ENCODE measurements around the gene LIPC.

GRCh38 chr15:58392141-58392540, 39.6 kb upstream of the LIPC start:
- TF ChIP-seq ELK1 (CRISPR knock-in tag; IDR thresholded peaks at IDR 0.05) (no peak), ZKSCAN1 (IDR thresholded peaks at IDR 0.05; ENCODE audit: low read depth, low read length) (no peak), POLR2A (conservative IDR thresholded peaks at IDR 0.05) (no peak)
